NCI-H1930 (cell line): ENCODE measurements around the gene SHROOM1.
"Not testable (repeated sequence)": the region's sequence is repeated elsewhere in the genome, so short reads cannot be mapped to it uniquely, and the experiment has no call there.

Experiments
- DNase-seq, 2 experiments: peaks; one replicate each; lab custom pipeline; 2025; lab: John Stamatoyannopoulos, UW

Gene SHROOM1, protein sequence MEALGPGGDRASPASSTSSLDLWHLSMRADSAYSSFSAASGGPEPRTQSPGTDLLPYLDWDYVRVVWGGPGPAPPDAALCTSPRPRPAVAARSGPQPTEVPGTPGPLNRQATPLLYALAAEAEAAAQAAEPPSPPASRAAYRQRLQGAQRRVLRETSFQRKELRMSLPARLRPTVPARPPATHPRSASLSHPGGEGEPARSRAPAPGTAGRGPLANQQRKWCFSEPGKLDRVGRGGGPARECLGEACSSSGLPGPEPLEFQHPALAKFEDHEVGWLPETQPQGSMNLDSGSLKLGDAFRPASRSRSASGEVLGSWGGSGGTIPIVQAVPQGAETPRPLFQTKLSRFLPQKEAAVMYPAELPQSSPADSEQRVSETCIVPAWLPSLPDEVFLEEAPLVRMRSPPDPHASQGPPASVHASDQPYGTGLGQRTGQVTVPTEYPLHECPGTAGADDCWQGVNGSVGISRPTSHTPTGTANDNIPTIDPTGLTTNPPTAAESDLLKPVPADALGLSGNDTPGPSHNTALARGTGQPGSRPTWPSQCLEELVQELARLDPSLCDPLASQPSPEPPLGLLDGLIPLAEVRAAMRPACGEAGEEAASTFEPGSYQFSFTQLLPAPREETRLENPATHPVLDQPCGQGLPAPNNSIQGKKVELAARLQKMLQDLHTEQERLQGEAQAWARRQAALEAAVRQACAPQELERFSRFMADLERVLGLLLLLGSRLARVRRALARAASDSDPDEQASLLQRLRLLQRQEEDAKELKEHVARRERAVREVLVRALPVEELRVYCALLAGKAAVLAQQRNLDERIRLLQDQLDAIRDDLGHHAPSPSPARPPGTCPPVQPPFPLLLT

DNA sequence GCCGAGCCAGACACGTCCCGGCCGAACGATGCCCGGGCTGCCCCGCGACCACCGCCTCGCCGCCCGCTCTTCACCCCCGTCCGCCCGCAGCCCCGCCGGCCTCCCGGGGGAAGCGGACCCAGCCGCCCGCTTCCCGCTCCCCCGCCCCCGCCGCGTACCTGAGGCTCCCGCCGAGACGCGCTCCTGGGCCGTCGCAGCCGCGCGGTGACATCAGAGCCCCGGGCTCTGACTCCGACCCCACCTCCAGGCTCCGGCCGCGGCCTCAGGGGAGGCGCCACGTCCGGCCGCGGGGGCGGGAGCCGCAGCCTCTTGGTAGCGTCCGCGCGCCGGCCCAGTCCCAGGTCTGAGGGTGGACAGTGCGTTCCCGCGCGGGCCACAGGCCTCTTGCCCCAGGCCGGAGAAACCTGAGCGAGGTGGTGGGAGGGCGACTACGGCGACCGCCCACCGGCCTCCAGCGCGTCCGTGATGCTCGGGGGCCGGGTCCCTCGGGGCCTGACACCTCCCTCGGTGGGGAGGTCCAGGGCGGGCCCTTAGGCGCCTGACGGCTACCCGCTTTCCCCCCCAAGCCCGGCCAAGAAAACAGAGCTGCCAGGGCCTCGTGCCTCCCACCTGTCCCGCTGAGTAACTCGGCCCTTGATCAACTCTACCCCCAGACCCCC is at the start of gene SHROOM1:
TSS of gene SHROOM1 (minus strand) at position 212 of the 659 bp plus-strand sequence. CDS start 4,507 bp downstream, outside the sequence.
- DNase-seq: peak; percentile 6 to 11

DNA sequence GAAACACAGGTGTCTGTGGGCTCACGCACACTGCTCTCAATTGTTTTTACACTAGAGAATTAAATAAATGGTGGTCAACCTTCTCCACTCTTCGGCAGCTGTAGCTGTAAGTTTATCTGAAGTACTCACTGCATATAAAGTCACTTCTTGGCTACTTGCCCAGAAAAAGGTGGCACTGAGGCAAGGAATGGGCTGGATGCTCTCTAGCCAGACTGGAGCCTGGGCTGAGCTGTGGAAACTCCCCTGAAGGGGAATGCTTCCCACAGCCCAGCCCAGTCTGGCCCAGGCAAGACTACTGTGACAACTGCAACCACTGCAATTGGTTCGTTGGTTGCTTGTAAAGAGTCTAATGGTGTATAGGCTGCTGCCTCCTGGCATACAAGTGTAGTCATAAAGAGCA is 47.5 kb upstream of the SHROOM1 start:
- no peak for DNase-seq

DNA sequence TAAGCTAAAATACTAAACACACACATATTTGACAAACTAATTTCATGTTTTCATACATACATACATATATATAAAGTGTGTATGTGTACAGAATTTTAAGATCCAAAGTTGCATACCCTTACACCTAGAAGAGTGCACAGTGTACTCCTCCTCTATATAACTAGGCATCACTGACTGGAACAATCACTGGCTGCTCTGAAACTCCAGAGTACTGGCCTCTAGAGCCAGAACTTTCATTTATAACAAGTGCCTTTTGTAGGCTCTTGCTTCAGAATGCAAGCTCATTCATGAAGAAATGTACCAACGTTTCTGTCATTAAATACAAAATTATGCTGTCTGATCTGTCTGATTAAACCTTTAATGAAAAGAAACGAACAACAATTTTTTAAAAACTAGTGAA is 47.0 kb upstream of the SHROOM1 start:
- no peak for DNase-seq

DNA sequence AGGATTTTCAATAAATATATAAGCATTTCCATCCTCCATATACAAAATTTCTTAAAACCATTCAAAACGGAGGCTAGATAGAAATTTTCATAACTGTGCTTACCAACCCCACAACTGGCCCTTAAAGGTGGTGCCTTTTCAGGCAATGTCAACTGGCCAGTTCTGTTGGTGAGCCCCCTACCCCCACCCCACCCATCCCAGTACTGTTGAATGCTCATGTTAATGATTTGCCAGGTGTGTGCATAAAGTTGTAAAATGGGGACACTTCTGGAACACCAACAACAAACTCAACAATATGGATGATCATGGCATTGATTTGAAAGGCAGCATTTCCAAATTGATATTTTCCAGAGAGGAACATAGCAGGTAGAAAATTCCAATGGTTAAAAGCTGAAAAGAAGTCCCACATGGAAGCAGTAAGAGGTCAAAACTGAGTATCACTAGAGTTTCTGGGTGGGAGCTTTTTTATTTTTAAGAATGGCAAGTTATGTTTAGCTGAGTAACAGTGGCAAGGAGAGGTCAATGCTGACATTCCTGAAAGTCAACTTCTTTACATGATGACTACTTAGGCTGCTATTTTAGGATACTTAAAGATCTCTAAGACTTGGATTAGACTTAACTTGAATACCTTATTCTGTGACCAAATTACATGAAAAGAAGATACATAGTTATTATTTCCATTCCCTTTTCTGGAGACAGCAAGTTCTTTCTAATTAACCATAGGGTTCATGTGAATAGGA is 45.7 kb upstream of the SHROOM1 start:
- no peak for DNase-seq

DNA sequence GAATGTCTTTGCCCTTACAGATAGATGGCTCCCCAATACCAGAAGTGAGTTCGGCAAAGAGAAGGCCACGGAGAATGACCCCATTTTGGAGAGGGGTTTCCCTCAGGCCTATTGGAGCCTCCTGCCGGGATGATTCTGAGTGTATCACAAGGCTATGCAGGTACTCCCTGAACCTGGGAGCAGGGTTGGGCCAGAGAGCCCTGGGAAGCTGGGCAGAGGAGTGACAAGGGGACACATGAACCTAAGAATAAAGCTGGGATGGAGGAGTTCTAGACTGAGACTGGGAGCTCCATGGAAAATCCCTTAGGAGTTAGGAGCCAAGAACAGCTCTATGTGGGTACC is 43.5 kb upstream of the SHROOM1 start:
- DNase-seq: no peak

DNA sequence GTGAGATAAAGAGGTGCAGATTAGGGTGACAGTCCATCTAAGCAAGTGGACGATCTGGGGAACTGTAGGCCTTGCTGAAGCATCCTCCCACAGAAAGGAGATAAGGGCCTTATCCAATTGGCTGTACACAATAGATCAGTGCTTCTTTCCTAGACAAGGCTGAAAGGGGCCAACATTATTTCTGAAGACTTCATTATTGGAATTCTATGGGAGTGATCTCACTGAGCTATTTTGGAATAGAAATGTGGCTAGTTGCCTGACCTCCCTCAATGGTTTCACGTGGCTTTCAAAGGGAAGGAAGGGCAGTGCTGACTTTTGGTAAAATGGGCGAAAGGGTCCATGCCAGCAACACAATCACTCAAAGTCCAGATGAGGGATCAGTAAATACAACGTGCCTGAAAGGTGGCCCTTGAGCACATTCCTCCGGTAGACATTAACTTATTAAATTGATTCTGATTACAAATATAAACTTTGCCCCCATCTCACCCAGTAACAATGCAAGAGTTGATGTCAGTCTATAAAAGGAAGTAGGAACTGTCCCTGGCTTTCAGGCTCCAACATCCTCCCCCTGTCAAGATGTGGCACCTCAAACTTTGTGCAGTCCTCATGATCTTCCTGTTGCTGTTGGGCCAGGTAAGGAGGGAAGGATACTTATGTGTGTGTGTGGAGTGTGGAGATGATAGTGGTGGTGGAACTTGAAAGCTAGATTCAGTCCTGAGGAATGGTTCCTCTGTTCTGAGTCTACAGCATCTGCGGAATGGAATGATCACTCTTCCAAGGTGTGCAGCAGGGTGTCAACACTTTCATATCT is 42.9 kb upstream of the SHROOM1 start, which contains the start of gene LEAP2:
TSS of gene LEAP2 (plus strand) at position 550 of the 811 bp plus-strand sequence. CDS start at position 577, 27 bp downstream.
- DNase-seq: no peak

DNA sequence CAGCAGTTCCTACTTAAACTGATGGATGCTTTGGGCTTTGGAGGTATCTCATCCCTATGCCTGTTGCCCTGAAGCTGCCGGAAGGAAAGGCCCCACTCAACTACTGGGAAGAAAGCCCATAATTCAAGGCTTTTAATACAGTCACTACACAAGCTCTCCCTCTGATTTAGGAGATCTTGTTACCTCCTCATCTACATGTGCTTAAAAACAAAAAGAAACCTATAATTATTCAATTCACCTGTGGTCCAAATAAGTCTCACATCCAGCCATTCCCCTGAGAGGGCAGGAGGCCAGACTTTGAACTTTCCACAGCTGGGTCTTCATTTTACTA is 42.3 kb upstream of the SHROOM1 start:
- no peak for DNase-seq

DNA sequence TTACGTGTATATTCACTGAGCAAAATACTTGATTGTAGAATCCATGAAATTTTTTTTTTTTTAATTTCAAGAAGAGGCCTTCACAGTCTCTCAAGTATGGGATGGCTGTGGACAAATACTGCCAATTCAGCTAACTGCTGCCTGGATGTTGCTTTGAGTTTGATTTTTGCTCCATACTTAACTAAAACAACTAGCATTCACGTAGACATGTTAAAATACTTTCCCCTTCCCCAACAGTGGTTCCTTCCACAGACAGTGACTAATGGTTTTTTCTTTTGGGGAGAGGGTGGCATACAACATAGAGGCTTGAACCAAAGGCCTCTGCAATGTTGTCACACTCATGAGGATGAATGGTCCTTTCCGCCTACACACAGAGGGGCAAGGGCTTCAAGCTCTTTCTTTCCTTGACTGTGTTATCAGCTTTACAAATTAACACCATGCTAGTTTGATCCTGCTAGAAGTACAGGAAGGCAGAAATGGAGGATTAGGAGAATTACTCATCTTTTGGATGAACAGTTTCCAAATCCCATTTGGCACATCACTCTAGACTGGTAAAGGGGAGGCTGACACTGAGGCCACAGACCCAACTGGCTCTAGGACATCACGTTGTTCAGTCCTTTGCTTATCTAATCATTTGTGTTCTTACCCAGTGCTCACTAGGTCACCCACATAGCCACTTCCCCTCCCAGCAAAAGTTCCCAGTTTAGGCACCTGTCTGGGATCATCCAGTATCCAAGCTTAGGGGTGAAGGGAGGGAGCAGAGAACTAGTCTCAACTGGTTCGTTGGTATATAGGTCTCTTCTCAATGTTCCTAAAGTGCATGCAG is 41.2 kb upstream of the SHROOM1 start:
- DNase-seq: no peak

DNA sequence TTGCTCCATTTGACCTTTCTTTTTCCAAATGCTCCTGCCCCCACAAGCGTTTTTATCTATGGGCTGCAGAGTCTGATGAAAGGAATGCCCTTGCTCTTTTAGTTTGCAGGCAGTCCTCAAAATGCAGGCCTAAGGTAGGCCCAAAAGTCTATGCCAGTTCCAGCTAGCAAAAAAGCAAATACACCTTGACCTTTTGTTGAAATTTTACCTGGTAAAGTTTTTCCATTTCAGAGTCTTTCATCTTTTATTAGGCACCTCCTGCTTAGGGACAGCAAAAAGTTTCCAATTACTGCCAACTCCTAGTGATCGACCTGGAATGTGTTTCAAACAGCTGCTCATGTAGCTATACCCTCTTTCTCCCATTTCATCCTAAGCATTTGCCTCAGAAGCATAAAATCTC is 40.4 kb upstream of the SHROOM1 start:
- no peak for DNase-seq

DNA sequence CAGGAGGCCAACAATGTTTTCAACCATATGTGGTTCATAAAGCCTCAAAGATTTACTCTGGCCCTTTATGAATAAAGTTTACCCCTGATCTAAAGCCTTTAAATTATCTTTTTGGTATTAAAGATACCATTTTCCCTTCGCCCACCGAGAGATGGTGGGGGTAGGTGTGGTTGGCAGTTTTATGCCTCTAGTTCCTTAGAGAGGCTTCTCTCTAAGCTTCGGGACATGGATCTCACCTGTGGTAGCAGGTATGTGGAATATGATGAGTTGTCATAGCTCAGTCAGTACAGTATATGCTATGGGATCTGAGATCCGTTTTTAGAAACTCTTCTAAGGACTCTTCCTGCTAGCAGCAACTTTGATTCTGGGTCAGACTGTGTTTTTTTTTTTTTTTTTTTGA is 38.3 kb upstream of the SHROOM1 start:
- no peak for DNase-seq

DNA sequence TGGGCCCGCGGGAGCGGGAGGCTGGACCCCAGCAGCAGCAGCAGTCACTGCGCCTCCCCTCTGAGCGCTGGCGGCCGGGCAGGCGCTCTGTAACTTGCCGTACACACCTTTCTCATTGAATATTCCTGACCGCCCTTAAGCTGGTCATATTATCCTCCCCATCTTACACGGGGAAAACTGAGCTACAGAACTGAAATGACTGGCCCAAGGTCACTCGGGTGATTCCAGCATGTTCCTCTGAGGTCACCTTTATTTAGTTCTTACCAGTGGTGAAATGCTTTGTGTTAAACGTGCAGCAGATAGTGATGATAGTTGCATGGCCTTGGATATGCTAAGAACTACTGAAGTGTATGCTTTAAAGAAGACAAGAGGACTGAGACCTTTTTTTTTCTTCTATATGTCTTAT is 36.6 kb upstream of the SHROOM1 start:
- DNase-seq: no peak

DNA sequence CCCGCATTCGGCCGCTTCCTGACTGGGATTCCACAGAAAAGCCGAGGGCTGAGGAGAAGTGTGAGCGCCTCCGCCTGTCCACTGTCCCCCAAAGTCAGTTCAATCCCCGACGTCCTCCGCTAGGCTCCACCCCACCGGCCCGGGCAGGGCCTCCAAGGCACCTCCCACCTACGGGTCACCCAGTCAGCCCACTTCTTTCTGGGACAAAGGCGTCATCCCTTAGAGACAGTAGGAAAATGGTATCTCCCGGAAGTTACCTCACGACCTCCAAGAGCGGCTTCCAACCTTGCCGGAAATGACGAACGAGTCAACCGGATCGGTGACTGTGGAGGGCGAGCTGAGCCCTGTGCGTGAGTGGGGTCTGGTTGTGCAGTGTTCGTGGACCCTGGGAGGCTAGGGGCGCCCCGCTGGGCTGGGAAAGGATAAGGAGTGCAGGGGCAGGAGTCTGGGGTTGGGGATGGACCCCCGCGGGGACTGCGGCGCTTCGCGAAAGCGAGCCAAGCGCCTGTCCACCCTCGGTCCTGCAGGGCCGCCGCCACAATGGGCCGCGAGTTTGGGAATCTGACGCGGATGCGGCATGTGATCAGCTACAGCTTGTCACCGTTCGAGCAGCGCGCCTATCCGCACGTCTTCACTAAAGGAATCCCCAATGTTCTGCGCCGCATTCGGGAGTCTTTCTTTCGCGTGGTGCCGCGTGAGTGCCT is 36.0 kb upstream of the SHROOM1 start, which contains the start of the genes GDF9 and UQCRQ:
TSS of gene GDF9 (minus strand) at position 128 of the 704 bp plus-strand sequence. CDS start 1,936 bp downstream, outside the sequence.
TSS of gene UQCRQ (plus strand) at position 301 of the 704 bp plus-strand sequence. CDS start at position 541, 240 bp downstream.
- peak; percentile 89 to 92 for DNase-seq

DNA sequence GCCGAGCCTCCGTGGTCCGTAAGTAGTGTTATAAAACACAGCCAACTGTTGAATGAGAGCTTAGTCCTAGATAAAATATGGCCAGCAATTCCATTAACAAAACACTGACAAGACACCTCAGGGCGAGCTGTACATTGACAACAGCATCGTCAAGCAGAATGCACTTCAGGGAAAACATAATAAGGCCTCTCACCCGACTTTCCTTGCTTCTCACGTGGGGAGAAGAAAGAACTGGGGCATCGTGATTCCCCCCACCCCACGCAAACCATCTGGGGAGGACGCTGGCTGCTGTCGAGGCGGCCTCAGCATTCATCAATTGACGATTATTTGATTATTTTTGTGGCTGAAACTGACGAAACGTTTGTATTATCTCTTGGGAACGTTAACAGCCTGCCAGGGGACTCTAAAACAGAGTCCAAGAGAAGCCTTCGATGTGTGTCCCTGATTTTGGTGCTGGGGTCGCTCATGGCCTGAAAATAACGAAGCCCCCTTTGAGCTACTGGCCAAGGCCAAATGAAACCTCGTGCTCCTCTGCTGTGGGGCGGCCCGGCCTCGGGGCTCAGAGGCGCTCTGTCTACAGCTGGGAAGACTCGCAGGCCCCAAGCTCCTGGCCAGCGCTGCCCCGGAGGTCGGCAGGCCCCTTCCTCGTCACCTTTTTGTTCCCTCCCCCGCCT is 35.4 kb upstream of the SHROOM1 start:
- DNase-seq: no peak

DNA sequence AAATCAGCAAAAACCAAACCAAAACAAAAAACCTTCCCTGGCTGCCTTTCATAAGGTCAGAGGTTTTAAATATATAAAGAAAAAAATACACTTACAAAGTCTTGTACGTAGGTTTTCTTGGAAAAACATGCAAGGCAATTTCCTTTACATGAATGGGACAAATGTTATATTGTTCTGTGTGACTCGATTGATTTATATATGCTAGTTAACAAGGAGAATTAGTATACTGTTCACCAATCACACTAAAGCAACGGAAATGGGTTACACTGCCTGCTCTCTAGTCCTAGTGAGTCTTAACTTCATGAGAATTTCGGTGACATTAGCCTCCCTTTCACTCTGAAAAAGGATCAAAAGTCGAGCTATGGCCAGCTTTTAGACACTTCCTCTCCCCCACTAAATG is 30.3 kb upstream of the SHROOM1 start:
- no peak for DNase-seq

DNA sequence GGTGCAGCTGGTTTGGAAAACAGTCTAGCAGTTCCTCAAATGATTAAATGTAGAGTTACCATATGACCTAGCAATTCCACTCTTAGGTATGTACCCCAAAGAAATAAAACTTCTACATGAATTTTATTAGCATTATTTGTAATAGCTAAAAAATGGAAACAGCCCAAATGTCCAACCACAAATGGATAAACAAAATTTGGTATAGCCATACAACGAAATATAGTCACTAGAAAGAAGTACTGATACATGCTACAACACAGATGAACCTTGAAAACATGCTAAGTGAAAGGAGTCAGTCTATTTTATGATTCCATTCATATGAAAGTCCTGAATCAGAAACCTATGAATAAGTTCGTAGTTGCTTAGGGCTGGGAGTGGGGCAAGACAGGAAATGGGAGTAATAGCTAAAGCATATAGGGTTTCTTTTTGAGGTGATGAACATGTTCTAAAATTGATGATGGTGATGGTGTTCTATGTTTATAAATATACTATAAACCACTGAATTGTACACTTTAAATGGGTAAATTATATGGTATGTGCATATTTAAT is 29.5 kb upstream of the SHROOM1 start:
- no peak for DNase-seq

DNA sequence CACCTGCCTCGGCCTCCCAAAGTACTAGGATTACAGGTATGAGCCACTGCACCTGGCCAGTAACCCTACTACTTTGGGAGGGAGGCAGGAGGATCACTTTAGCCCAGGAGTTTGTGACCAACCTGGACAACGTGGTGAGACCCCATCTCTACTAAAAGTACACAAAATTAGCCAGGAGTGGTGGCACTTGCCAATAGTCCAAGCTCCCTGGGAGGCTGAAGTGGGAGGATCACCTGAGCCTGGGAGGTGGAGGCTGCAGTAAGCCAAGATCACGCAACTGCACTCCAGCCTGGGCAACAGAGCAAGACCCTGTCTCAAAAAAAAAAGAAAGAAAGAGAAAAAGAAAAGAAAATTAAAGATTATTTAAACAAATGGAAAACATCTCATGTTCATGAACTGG is 25.6 kb upstream of the SHROOM1 start:
- no peak for DNase-seq

DNA sequence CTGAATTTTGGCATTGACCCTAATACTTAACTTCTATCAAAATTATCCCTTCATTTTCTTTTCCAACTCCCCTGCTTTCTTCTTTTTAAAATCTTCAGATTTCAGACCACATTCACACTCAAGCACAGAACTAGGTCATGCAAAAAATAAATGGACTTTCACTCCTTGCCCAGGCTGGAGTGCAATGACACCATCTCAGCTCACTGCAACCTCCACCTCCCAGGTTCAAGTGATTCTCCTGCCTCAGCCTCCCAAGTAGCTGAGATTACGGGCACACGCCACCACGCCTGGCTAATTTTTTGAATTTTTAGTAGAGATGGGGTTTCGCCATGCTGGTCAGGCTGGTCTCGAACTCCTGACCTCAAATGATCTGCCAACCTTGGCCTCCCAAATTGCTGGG is 24.5 kb upstream of the SHROOM1 start:
- DNase-seq: not testable (repeated sequence)

DNA sequence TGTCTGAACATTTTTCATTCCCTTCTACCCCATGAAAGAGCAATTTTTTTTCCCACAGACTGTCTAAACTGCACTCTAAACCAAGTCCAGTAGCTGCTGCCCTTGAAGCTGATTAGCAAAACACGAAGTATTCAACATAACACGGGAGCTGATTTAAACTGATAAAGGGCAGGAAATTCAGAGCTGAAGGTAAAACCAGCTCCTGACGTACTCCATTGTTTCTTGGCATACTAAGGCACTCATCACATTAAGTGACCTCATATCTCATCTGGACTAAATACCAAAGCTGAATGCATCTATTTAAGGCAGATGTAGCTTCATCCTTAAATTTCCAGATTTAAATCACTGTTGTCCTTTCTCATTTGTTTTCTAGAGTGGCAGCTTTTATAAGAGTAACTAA is 23.9 kb upstream of the SHROOM1 start:
- DNase-seq: no peak
